NCI-H128 (cell line): ENCODE measurements around the gene NTRK1.

ENCODE experiments used
- DNase-seq: peaks from one replicate; lab custom pipeline; 2025; ENCODE audit not compliant: unreplicated experiment; lab: John Stamatoyannopoulos, UW

NTRK1 gene

GRCh38 chr1:156880473-156880872 is 19.8 kb downstream of the NTRK1 start:
- no peak for DNase-seq

- no peak for DNase-seq
Measured at GRCh38 chr1:156881101-156881500, 20.4 kb downstream of the NTRK1 start.

- no peak for DNase-seq
Measured at GRCh38 chr1:156881663-156882062, 21.0 kb downstream of the NTRK1 start.

- no peak for DNase-seq
Measured at GRCh38 chr1:156882543-156882942, 21.9 kb downstream of the NTRK1 start.

- DNase-seq, result no peak
Measured at GRCh38 chr1:156883919-156884318, 23.3 kb downstream of the NTRK1 start.

- no peak for DNase-seq
Measured at GRCh38 chr1:156884560-156885184, 24.0 kb downstream of the NTRK1 start.

- DNase-seq, result no peak
Measured at GRCh38 chr1:156885314-156885713, 24.6 kb downstream of the NTRK1 start.

- DNase-seq, result no peak
Measured at GRCh38 chr1:156885880-156886355, 25.3 kb downstream of the NTRK1 start.

- DNase-seq, result no peak
Measured at GRCh38 chr1:156886583-156887281, 26.1 kb downstream of the NTRK1 start.

- no peak for DNase-seq
Measured at GRCh38 chr1:156887317-156887716, 26.7 kb downstream of the NTRK1 start.

- DNase-seq, result no peak
Measured at GRCh38 chr1:156887734-156888133, 27.1 kb downstream of the NTRK1 start.

GRCh38 chr1:156889802-156890580 is 29.3 kb downstream of the NTRK1 start:
- DNase-seq, result peak; percentile 69

- DNase-seq, result peak; percentile 79
Measured at GRCh38 chr1:156892190-156893047, 31.8 kb downstream of the NTRK1 start.

- no peak for DNase-seq
Measured at GRCh38 chr1:156893048-156893953, 32.6 kb downstream of the NTRK1 start, which contains the start of gene PEAR1. Gene PEAR1, plus strand, starts transcription at chr1:156893718. Its CDS starts 10,209 bp downstream, at chr1:156903927.

- no peak for DNase-seq
Measured at GRCh38 chr1:156894001-156894400, 33.3 kb downstream of the NTRK1 start.

- DNase-seq, result no peak
Measured at GRCh38 chr1:156894711-156895454, 34.2 kb downstream of the NTRK1 start.

- no peak for DNase-seq
Measured at GRCh38 chr1:156895455-156895812, 34.8 kb downstream of the NTRK1 start.

- no peak for DNase-seq
Measured at GRCh38 chr1:156895927-156896326, 35.3 kb downstream of the NTRK1 start.

- no peak for DNase-seq
Measured at GRCh38 chr1:156896490-156897033, 35.9 kb downstream of the NTRK1 start.
